Nephron progenitor cell (in vitro differentiated cells): ENCODE measurements around the gene DGKB.

ENCODE experiments used
- DNase-seq: peaks from one replicate; pipeline ENCODE4 v3.0.0; 2021
- H3K27ac Mint-ChIP-seq: 2 replicates; pipeline ENCODE4 v1.8.0; 2021; ENCODE audit warnings: mild to moderate bottlenecking, moderate library complexity, mixed read lengths
- H3K27me3 Mint-ChIP-seq: 2 replicates; pipeline ENCODE4 v1.8.0; 2021; ENCODE audit warnings: mild to moderate bottlenecking, low read depth, mixed read lengths; ENCODE audit not compliant: poor library complexity
- H3K36me3 Mint-ChIP-seq: 2 replicates; pipeline ENCODE4 v1.8.0; 2021; ENCODE audit warnings: low read depth, mixed read lengths
- H3K4me1 Mint-ChIP-seq: 2 replicates; pipeline ENCODE4 v1.8.0; 2021; ENCODE audit warnings: mixed read lengths
- H3K4me3 Mint-ChIP-seq: 2 replicates; pipeline ENCODE4 v1.8.0; 2021; ENCODE audit warnings: mild to moderate bottlenecking, moderate library complexity, mixed read lengths
- H3K9me3 Mint-ChIP-seq: 2 replicates; pipeline ENCODE4 v1.8.0; 2021; ENCODE audit warnings: mild to moderate bottlenecking, moderate library complexity, mixed read lengths
- CTCF ChIP-seq: fragments of 200-600 bp; sonication (generic); IDR thresholded peaks from 2 replicates; pipeline ENCODE4 v1.5.0; 2021; ENCODE audit warnings: antibody characterized with exemption

DGKB gene

GRCh38 chr7:14859267-14859666 lies 43.3 kb downstream of the DGKB start:
- Mint-ChIP-seq H3K9me3 (no peaks in the 10 kb centered on the region), H3K4me3 (no peak overlapping the region), H3K27me3 (no peaks in the 10 kb centered on the region), H3K36me3 (no peaks in the 10 kb centered on the region), H3K27ac (no peak overlapping the region), H3K4me1 (no peaks in the 10 kb centered on the region)
- DNase-seq, result no peak
- no peak for TF ChIP-seq CTCF

- TF ChIP-seq CTCF, result no peak
- Mint-ChIP-seq H3K27me3 (no peaks in the 10 kb centered on the region), H3K4me1 (no peaks in the 10 kb centered on the region), H3K27ac (no peak overlapping the region), H3K4me3 (no peak overlapping the region), H3K9me3 (peaks cover 3% of the 10 kb centered on the region), H3K36me3 (no peaks in the 10 kb centered on the region)
- DNase-seq, result no peak
Measured at GRCh38 chr7:14858866-14859265, 43.7 kb downstream of the DGKB start.

GRCh38 chr7:14858410-14858809 lies 44.1 kb downstream of the DGKB start:
- Mint-ChIP-seq H3K36me3 (no peaks in the 10 kb centered on the region), H3K27ac (no peak overlapping the region), H3K27me3 (no peaks in the 10 kb centered on the region), H3K4me1 (no peaks in the 10 kb centered on the region), H3K4me3 (no peak overlapping the region), H3K9me3 (peaks cover 4% of the 10 kb centered on the region)
- TF ChIP-seq CTCF, result no peak
- DNase-seq, result no peak

- H3K36me3 Mint-ChIP-seq, result no peaks in the 10 kb centered on the region
- no peaks in the 10 kb centered on the region for H3K27me3 Mint-ChIP-seq
- peaks cover 4% of the 10 kb centered on the region for H3K9me3 Mint-ChIP-seq
- no peak overlapping the region for H3K27ac Mint-ChIP-seq
- no peak for TF ChIP-seq CTCF
- H3K4me3 Mint-ChIP-seq, result no peak overlapping the region
- H3K4me1 Mint-ChIP-seq, result no peaks in the 10 kb centered on the region
- no peak for DNase-seq
Measured at GRCh38 chr7:14855033-14855794, 47.3 kb downstream of the DGKB start.

GRCh38 chr7:14854471-14854870 lies 48.1 kb downstream of the DGKB start:
- no peak for DNase-seq
- no peaks in the 10 kb centered on the region for H3K4me1 Mint-ChIP-seq
- H3K4me3 Mint-ChIP-seq, result no peak overlapping the region
- H3K27me3 Mint-ChIP-seq, result no peaks in the 10 kb centered on the region
- peaks cover 4% of the 10 kb centered on the region for H3K9me3 Mint-ChIP-seq
- TF ChIP-seq CTCF, result no peak
- H3K36me3 Mint-ChIP-seq, result no peaks in the 10 kb centered on the region
- no peak overlapping the region for H3K27ac Mint-ChIP-seq

GRCh38 chr7:14851610-14852009 lies 50.9 kb downstream of the DGKB start:
- DNase-seq, result no peak

More at GRCh38 chr7:14851610-14852009, 50.9 kb downstream of the DGKB start:
- Mint-ChIP-seq H3K27me3 (no peaks in the 10 kb centered on the region), H3K9me3 (peaks cover 4% of the 10 kb centered on the region), H3K36me3 (no peaks in the 10 kb centered on the region), H3K27ac (no peak overlapping the region), H3K4me1 (no peaks in the 10 kb centered on the region), H3K4me3 (no peak overlapping the region)
- TF ChIP-seq CTCF, result no peak
